Endothelial cell of umbilical vein (primary cell): ENCODE data around the gene SEPTIN11. TPM values are rescaled to one million over a fixed set of nuclear protein-coding genes. Genes with fewer than 3 reads are reported as not detected.

Experiments
- BruUV-seq: library from RNA; stranded (reverse); fragments of 400-500 nt; replicated peaks from 2 replicates; lab custom pipeline; 2021; lab: Mats Ljungman, UMichigan
- CTCF ChIA-PET: fragments of 300-600, 350-600 bp; sonication (Branson Sonifier 250); formaldehyde crosslinking; loops from one replicate; lab custom pipeline; 2021; ENCODE audit warnings: antibody characterized with exemption, inconsistent platforms; lab: Charles Lee
- POLR2A ChIA-PET: fragments of 300-600, 350-600 bp; sonication (Branson Sonifier 250); formaldehyde crosslinking; loops from one replicate; lab custom pipeline; 2021; ENCODE audit warnings: antibody characterized with exemption, inconsistent platforms; lab: Charles Lee
- DNase-seq: peaks from one replicate; pipeline ENCODE4 v3.0.0-alpha.2; 2011; ENCODE audit warnings: low read depth, low spot score
- FAIRE-seq: peaks from 2 replicates; lab custom pipeline; 2011; peaks lifted over from hg19 to GRCh38; lab: Jason Lieb, UNC
- H2AFZ ChIP-seq: 2 replicates; pipeline ENCODE4 v1.6.0; 2012; ENCODE audit warnings: low read depth, low read length, control low read depth, inconsistent platforms
- H3K27ac ChIP-seq: 2 replicates; pipeline ENCODE4 v1.5.1; 2011; ENCODE audit warnings: low read depth, mild to moderate bottlenecking, control low read depth, low read length, moderate library complexity; ENCODE audit not compliant: insufficient read depth
- H3K27me3 ChIP-seq, 2 experiments: 2 replicates each; pipeline versions ENCODE4 v1.6.0 to v1.6.1; 2011; ENCODE audit warnings: low read length in 2 of 2, mixed read lengths in 1 of 2; ENCODE audit not compliant: control insufficient read depth in 2 of 2, insufficient read depth in 2 of 2
- H3K36me3 ChIP-seq, 2 experiments: 2 replicates in 1 of 2; 3 replicates in 1 of 2; pipeline ENCODE4 v1.5.1; 2011; ENCODE audit warnings: low read length in 2 of 2, mild to moderate bottlenecking in 1 of 2, moderate library complexity in 1 of 2; ENCODE audit not compliant: control insufficient read depth in 2 of 2, insufficient read depth in 2 of 2; ENCODE audit errors: extremely low read depth in 1 of 2
- H3K4me1 ChIP-seq: 3 replicates; pipeline ENCODE4 v1.5.1; 2011; ENCODE audit warnings: mild to moderate bottlenecking, low read length; ENCODE audit not compliant: control insufficient read depth, insufficient read depth; ENCODE audit errors: extremely low read depth
- H3K4me2 ChIP-seq: 2 replicates; pipeline ENCODE4 v1.6.1; 2011; ENCODE audit warnings: low read length, control low read depth, mixed read lengths; ENCODE audit not compliant: insufficient read depth
- H3K4me3 ChIP-seq, 3 experiments: fragments of 200-600 bp in 1 of 3; sonication (generic), shearing (Covaris generic) in 1 of 3; replicated peaks in 1 of 3; 2 replicates each; pipeline ENCODE4 v1.5.1; 2011 to 2016; ENCODE audit warnings: control low read depth in 3 of 3, low read length in 3 of 3, mild to moderate bottlenecking in 2 of 3, inconsistent platforms in 1 of 3, low read depth in 1 of 3, moderate library complexity in 1 of 3; ENCODE audit not compliant: insufficient read depth in 1 of 3
- H3K79me2 ChIP-seq: 2 replicates; pipeline ENCODE4 v1.6.0; 2012; ENCODE audit warnings: low read length, inconsistent platforms; ENCODE audit not compliant: control insufficient read depth, insufficient read depth
- H3K9ac ChIP-seq: replicated peaks from 2 replicates; pipeline ENCODE3; 2011; ENCODE audit warnings: low read length, control low read depth; ENCODE audit not compliant: insufficient read depth; ENCODE audit errors: extremely low read depth
- H3K9me1 ChIP-seq: replicated peaks from 3 replicates; pipeline ENCODE4 v1.6.0; 2011; ENCODE audit warnings: mild to moderate bottlenecking, low read length; ENCODE audit not compliant: control insufficient read depth, insufficient read depth; ENCODE audit errors: extremely low read depth
- H3K9me3 ChIP-seq: replicated peaks from 2 replicates; pipeline ENCODE4 v1.5.1; 2012; ENCODE audit warnings: low read length, inconsistent platforms; ENCODE audit not compliant: control insufficient read depth, insufficient read depth
- H4K20me1 ChIP-seq: replicated peaks from 2 replicates; pipeline ENCODE3; 2011; ENCODE audit warnings: mild to moderate bottlenecking, low read length; ENCODE audit not compliant: control insufficient read depth, insufficient read depth; ENCODE audit errors: extremely low read depth
- EZH2 ChIP-seq: IDR thresholded peaks from 2 replicates; pipeline ENCODE4 v1.6.1; 2012; ENCODE audit warnings: borderline replicate concordance, low read depth, mild to moderate bottlenecking, moderate library complexity, low read length, inconsistent platforms; ENCODE audit not compliant: severe bottlenecking
- FOS ChIP-seq: IDR thresholded peaks from 2 replicates; pipeline ENCODE4 v1.6.1; 2011; ENCODE audit warnings: mild to moderate bottlenecking, low read length, moderate library complexity, borderline replicate concordance; ENCODE audit not compliant: insufficient read depth
- GATA2 ChIP-seq: IDR thresholded peaks from 2 replicates; pipeline ENCODE4 v1.7.0; 2011; ENCODE audit warnings: low read depth, mild to moderate bottlenecking, moderate library complexity, mixed read lengths, low read length; ENCODE audit not compliant: insufficient read length, insufficient read depth
- JUN ChIP-seq: IDR thresholded peaks from 2 replicates; pipeline ENCODE4 v1.6.1; 2011; ENCODE audit warnings: borderline replicate concordance, low read depth; ENCODE audit not compliant: insufficient read length, insufficient read depth
- MAX ChIP-seq: IDR thresholded peaks from 2 replicates; pipeline ENCODE4 v1.6.1; 2011; ENCODE audit not compliant: insufficient read depth, insufficient read length
- MYC ChIP-seq: IDR thresholded peaks from one replicate; pipeline ENCODE4 v1.6.1; 2011; ENCODE audit warnings: mild to moderate bottlenecking, low read depth, low read length
- POLR2A ChIP-seq: IDR thresholded peaks from 2 replicates; pipeline ENCODE4 v1.6.1; 2012; ENCODE audit warnings: low read depth, mild to moderate bottlenecking, control low read depth, low read length
- POLR2AphosphoS5 ChIP-seq: IDR thresholded peaks from 2 replicates; pipeline ENCODE4 v1.6.1; 2012; ENCODE audit warnings: low read depth, mild to moderate bottlenecking, control low read depth, low read length, moderate library complexity; ENCODE audit not compliant: insufficient read depth
- dilution Hi-C: fragments of 300-500 bp; cut with MboI; formaldehyde crosslinking; loops from one replicate; pipeline ENCODE4 v1.15.0; 2019; ENCODE audit warnings: low sequenced_read_pairs; ENCODE audit not compliant: extremely low pct_ligation_motif_present
- intact Hi-C: fragments of 100-400 bp; cut with micrococcal nuclease; formaldehyde crosslinking; loops from one replicate; pipeline ENCODE4 v1.10.0; 2022
- polyA plus RNA-seq, 4 experiments: library from polyadenylated mRNA; depleted of rRNA in 3 of 4; stranded (reverse) in 3 of 4; unstranded in 1 of 4; fragments of >200 nt; gene quantifications; 2 replicates each; pipeline versions ENCODE4 v1.2.1 to v1.2.3, GENCODE V29; 2011 to 2012; ENCODE audit warnings: missing spikeins in 1 of 4
- total RNA-seq: library from RNA; stranded (reverse); gene quantifications from 2 replicates; pipeline ENCODE4 v1.2.3, GENCODE V29; 2021
- TF ChIP-seq, protein P1 (sequence below), 2 donors: IDR thresholded peaks; 1 replicate in 1 of 2; 2 replicates in 1 of 2; pipeline ENCODE4 v1.5.1; 2011; ENCODE audit warnings: low read length in 2 of 2, mild to moderate bottlenecking in 2 of 2, moderate library complexity in 2 of 2, control low read depth in 1 of 2, inconsistent platforms in 1 of 2, low read depth in 1 of 2; ENCODE audit not compliant: insufficient read depth in 1 of 2; ENCODE audit errors: extremely low read depth in 1 of 2

SEPTIN11 gene
- total and polyA plus RNA-seq, 2 donors (not counting 3 experiments of a cell fraction or from before 2014, with no cell fraction given) = 69.4 to 202 TPM

DNA sequence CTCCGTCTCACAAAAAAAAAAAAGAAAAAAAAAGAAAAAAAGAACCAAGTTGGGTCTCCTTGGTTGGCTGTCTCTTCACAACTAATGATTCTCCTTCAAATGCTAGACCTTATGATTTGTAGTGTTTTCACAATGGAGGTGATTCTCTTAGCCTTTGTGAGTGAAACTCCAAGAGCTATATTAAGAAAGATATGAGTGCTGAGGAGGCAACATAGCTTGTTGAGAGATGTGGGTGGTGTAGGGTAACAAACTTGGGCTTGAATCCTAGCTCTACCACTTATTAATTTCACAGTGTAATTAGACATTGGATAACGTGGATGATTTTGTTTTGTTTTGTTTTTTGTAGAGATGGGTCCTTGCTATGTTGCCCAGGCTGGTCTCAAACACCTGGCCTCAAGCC, 10.4 kb upstream of the SEPTIN11 start:
- Histone ChIP-seq H3K9ac (no peak overlapping the region), H3K79me2 (no peaks in the 10 kb centered on the region), H3K4me2 (no peak overlapping the region), H3K27me3 (no peaks in the 10 kb centered on the region), H3K4me3 (no peak overlapping the region), H3K9me1 (no peaks in the 10 kb centered on the region), H4K20me1 (no peaks in the 10 kb centered on the region), H3K4me1 (peaks cover 16% of the 10 kb centered on the region), H3K27ac (no peak overlapping the region), H3K9me3 (no peaks in the 10 kb centered on the region), H3K36me3 (no peaks in the 10 kb centered on the region), H2AFZ (no peak overlapping the region)
- ChIA-PET POLR2A (interaction anchor here (0.7 kb wide), 1 partner anchor 787 kb away, joined by 3 read pairs; no protein-coding TSS in a partner anchor), CTCF (no interaction called here)
- no peak for DNase-seq
- no peak for FAIRE-seq
- intact Hi-C loops (no loop called here), dilution Hi-C loops (no loop called here)
- BruUV-seq = no TSS peak
- TF ChIP-seq EZH2 = no peak
- no peak for TF ChIP-seq FOS
- TF ChIP-seq POLR2AphosphoS5 = no peak
- no peak for TF ChIP-seq GATA2
- TF ChIP-seq MYC = no peak
- TF ChIP-seq POLR2A = no peak
- TF ChIP-seq MAX = no peak
- TF ChIP-seq, protein P1, sequence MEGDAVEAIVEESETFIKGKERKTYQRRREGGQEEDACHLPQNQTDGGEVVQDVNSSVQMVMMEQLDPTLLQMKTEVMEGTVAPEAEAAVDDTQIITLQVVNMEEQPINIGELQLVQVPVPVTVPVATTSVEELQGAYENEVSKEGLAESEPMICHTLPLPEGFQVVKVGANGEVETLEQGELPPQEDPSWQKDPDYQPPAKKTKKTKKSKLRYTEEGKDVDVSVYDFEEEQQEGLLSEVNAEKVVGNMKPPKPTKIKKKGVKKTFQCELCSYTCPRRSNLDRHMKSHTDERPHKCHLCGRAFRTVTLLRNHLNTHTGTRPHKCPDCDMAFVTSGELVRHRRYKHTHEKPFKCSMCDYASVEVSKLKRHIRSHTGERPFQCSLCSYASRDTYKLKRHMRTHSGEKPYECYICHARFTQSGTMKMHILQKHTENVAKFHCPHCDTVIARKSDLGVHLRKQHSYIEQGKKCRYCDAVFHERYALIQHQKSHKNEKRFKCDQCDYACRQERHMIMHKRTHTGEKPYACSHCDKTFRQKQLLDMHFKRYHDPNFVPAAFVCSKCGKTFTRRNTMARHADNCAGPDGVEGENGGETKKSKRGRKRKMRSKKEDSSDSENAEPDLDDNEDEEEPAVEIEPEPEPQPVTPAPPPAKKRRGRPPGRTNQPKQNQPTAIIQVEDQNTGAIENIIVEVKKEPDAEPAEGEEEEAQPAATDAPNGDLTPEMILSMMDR (IDR thresholded peaks at IDR 0.05; ENCODE audit: extremely low read depth in 1 of 2, insufficient read depth in 1 of 2, low read depth in 1 of 2, low read length in 2 of 2) = no peak
- TF ChIP-seq JUN = no peak
